Panc1 (cell line): ENCODE measurements around the gene PPM1L. TPM values are rescaled to one million over a fixed set of nuclear protein-coding genes. Genes with fewer than 3 reads are reported as not detected.
"Not testable (repeated sequence)": the region's sequence is repeated elsewhere in the genome, so short reads cannot be mapped to it uniquely, and the experiment has no call there.

Experiments used
- ATAC-seq: fragments of 200-7000 bp; cut with Tn5 transposase; 2 replicates; pipeline ENCODE4 v1.9.1; 2020; ENCODE audit warnings: mild to moderate bottlenecking, moderate library complexity
- BruUV-seq: library from RNA; stranded (reverse); fragments of 400-500 nt; replicated peaks from 2 replicates; lab custom pipeline; 2021; lab: Mats Ljungman, UMichigan
- CTCF ChIA-PET: fragments of 300-600 bp; sonication (Branson Sonifier 250); formaldehyde crosslinking; loops from one replicate; lab custom pipeline; 2022; ENCODE audit warnings: antibody characterized with exemption; lab: Charles Lee
- POLR2A ChIA-PET: fragments of 300-600 bp; sonication (Branson Sonifier 250); formaldehyde crosslinking; loops from one replicate; lab custom pipeline; 2022; ENCODE audit warnings: antibody characterized with exemption; lab: Charles Lee
- DNase-seq: peaks from one replicate; pipeline ENCODE4 v3.0.0-alpha.2; 2010; ENCODE audit warnings: low read depth, low spot score
- H3K27ac ChIP-seq: 2 replicates; pipeline ENCODE4 v1.5.1; 2011; ENCODE audit warnings: mild to moderate bottlenecking, low read length, inconsistent platforms
- H3K27me3 ChIP-seq: fragments of 200-500 bp; sonication (Bioruptor generic); 2 replicates; pipeline ENCODE4 v1.6.0; 2014; ENCODE audit warnings: low read length, inconsistent platforms; ENCODE audit not compliant: control insufficient read depth, insufficient read depth
- H3K36me3 ChIP-seq: fragments of 200-500 bp; sonication (Bioruptor generic); 2 replicates; pipeline ENCODE4 v1.5.1; 2014; ENCODE audit warnings: inconsistent platforms, mild to moderate bottlenecking, low read length, moderate library complexity; ENCODE audit not compliant: control insufficient read depth, insufficient read depth
- H3K4me1 ChIP-seq: 2 replicates; pipeline ENCODE4 v1.5.1; 2011; ENCODE audit warnings: inconsistent platforms, mild to moderate bottlenecking, low read length, moderate library complexity; ENCODE audit not compliant: control insufficient read depth, insufficient read depth
- H3K4me3 ChIP-seq, 2 experiments: 2 replicates each; pipeline ENCODE4 v1.5.1; 2011 to 2012; ENCODE audit warnings: low read depth in 2 of 2, low read length in 2 of 2, mild to moderate bottlenecking in 2 of 2, inconsistent platforms in 1 of 2, moderate library complexity in 1 of 2
- H3K9me3 ChIP-seq: fragments of 200-500 bp; sonication (Bioruptor generic); 2 replicates; pipeline ENCODE4 v1.5.1; 2014; ENCODE audit warnings: low read depth, mild to moderate bottlenecking, inconsistent platforms, low read length, moderate library complexity; ENCODE audit not compliant: control insufficient read depth, insufficient read depth
- POLR2AphosphoS5 ChIP-seq: IDR thresholded peaks from 2 replicates; pipeline ENCODE4 v1.6.1; 2012; ENCODE audit warnings: mild to moderate bottlenecking, low read depth, low read length, moderate library complexity
- REST ChIP-seq, 2 experiments: IDR thresholded peaks; 2 replicates each; pipeline ENCODE4 v1.6.1; 2011 to 2012; ENCODE audit warnings: low read depth in 2 of 2, control low read depth in 1 of 2, low read length in 1 of 2, mild to moderate bottlenecking in 1 of 2, moderate library complexity in 1 of 2; ENCODE audit not compliant: insufficient read depth in 1 of 2
- SIN3A ChIP-seq: IDR thresholded peaks from 2 replicates; pipeline ENCODE4 v1.6.1; 2012; ENCODE audit warnings: low read depth, mild to moderate bottlenecking, low read length, moderate library complexity, borderline replicate concordance; ENCODE audit not compliant: insufficient read depth
- in situ Hi-C: cut with HindIII; loops from 2 replicates; pipeline ENCODE4 v1.10.0; 2016; ENCODE audit warnings: low sequenced_read_pairs, low pct_unique_long_range_greater_than_20kb
- intact Hi-C: fragments of 100-400 bp; cut with micrococcal nuclease; formaldehyde crosslinking; loops from one replicate; pipeline ENCODE4 v1.10.0; 2022; ENCODE audit not compliant: unreplicated experiment
- total RNA-seq: library from RNA; stranded (reverse); gene quantifications from one replicate; pipeline ENCODE4 v1.2.1, GENCODE V29; 2021; ENCODE audit not compliant: unreplicated experiment
- TF ChIP-seq, protein P1 (sequence below): fragments of 450-650 bp; IDR thresholded peaks from 2 replicates; pipeline ENCODE4 v1.5.1; 2017; ENCODE audit warnings: mild to moderate bottlenecking

Gene PPM1L
- total RNA-seq, 1 experiment from 2014 or later, result 23.8 TPM

DNA sequence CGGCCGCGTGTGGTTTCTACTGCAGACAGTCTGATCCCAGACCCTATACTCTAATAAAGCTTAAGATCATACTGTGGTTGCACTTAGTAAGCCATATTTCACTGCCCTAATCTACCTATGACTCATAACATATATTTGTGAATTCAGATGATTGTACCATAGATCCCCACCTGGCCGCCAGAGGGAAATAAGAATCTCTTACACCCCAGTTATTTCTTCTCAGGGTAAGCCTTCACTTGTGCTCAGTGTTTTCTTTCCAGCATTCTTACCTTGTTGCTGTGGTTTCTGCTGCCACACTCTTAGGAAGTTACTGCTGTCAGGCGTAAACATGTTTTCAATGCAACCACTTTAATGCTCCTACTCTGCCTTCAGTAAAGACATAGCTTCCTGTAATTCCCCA is 243.2 kb downstream of the PPM1L start:
- ChIA-PET CTCF (no interaction called here), POLR2A (no interaction called here)
- no peaks in the 10 kb centered on the region for H3K27me3 ChIP-seq
- H3K27ac ChIP-seq, result no peak overlapping the region
- DNase-seq (no peak), ATAC-seq (no peak)
- H3K4me3 ChIP-seq, result no peak overlapping the region
- intact Hi-C loops, result no loop called here
- in situ Hi-C loops, result no loop called here
- TF ChIP-seq, protein P1, sequence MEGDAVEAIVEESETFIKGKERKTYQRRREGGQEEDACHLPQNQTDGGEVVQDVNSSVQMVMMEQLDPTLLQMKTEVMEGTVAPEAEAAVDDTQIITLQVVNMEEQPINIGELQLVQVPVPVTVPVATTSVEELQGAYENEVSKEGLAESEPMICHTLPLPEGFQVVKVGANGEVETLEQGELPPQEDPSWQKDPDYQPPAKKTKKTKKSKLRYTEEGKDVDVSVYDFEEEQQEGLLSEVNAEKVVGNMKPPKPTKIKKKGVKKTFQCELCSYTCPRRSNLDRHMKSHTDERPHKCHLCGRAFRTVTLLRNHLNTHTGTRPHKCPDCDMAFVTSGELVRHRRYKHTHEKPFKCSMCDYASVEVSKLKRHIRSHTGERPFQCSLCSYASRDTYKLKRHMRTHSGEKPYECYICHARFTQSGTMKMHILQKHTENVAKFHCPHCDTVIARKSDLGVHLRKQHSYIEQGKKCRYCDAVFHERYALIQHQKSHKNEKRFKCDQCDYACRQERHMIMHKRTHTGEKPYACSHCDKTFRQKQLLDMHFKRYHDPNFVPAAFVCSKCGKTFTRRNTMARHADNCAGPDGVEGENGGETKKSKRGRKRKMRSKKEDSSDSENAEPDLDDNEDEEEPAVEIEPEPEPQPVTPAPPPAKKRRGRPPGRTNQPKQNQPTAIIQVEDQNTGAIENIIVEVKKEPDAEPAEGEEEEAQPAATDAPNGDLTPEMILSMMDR, result peak; percentile 12; the same call in 1 of the 2 replicates
- no peak for TF ChIP-seq REST (IDR thresholded peaks at IDR 0.05; ENCODE audit: insufficient read depth in 1 of 2, low read depth in 2 of 2, low read length in 1 of 2)
- H3K9me3 ChIP-seq, result no peaks in the 10 kb centered on the region
- no peaks in the 10 kb centered on the region for H3K36me3 ChIP-seq
- no TSS peak for BruUV-seq
- H3K4me1 ChIP-seq, result no peaks in the 10 kb centered on the region

DNA sequence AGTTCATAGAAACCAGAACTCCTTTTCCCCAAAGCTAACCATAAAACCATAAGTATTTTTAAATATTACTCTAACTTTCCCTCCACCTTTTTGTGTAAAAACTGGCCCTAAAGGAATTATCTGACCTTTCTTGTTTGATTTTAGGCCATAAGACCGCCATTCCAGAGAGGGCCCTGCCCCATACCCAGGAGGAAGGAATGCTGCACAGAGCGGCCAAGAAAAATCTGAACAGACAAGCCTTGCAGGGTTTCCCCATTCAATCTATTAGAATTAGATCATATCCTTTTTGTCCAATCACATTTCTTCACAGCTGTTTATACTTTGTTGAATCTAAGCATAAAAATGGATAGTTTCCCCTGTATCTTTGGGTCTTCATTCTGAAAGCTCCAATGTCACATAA is 252.1 kb downstream of the PPM1L start:
- in situ Hi-C loops (no loop called here), intact Hi-C loops (no loop called here)
- Histone ChIP-seq H3K4me3 (no peak overlapping the region), H3K27me3 (no peaks in the 10 kb centered on the region), H3K27ac (no peak overlapping the region), H3K4me1 (no peaks in the 10 kb centered on the region), H3K9me3 (no peaks in the 10 kb centered on the region; the same call in 1 of the 2 replicates), H3K36me3 (no peaks in the 10 kb centered on the region)
- no peak for ATAC-seq
- no peak for DNase-seq
- POLR2A ChIA-PET, result no interaction called here
- BruUV-seq, result no TSS peak
- TF ChIP-seq, protein P1, result no peak
- TF ChIP-seq POLR2AphosphoS5 (no peak), SIN3A (no peak)
- CTCF ChIA-PET, result no interaction called here

GRCh38 chr3:161010151-161010550 is 254.1 kb downstream of the PPM1L start:
- H3K27me3 ChIP-seq, CTCF ChIA-PET, H3K4me1 ChIP-seq, BruUV-seq, H3K4me3 ChIP-seq, H3K9me3 ChIP-seq, in situ Hi-C loops, DNase-seq, intact Hi-C loops, H3K27ac ChIP-seq, H3K36me3 ChIP-seq, ATAC-seq, POLR2A ChIA-PET: not testable (repeated sequence)
